Measurements from ENCODE around the gene RBMS2.
"Not testable (repeated sequence)": the region's sequence is repeated elsewhere in the genome, so short reads cannot be mapped to it uniquely, and the experiment has no call there.

RBMS2 gene, protein sequence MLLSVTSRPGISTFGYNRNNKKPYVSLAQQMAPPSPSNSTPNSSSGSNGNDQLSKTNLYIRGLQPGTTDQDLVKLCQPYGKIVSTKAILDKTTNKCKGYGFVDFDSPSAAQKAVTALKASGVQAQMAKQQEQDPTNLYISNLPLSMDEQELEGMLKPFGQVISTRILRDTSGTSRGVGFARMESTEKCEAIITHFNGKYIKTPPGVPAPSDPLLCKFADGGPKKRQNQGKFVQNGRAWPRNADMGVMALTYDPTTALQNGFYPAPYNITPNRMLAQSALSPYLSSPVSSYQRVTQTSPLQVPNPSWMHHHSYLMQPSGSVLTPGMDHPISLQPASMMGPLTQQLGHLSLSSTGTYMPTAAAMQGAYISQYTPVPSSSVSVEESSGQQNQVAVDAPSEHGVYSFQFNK

DNA sequence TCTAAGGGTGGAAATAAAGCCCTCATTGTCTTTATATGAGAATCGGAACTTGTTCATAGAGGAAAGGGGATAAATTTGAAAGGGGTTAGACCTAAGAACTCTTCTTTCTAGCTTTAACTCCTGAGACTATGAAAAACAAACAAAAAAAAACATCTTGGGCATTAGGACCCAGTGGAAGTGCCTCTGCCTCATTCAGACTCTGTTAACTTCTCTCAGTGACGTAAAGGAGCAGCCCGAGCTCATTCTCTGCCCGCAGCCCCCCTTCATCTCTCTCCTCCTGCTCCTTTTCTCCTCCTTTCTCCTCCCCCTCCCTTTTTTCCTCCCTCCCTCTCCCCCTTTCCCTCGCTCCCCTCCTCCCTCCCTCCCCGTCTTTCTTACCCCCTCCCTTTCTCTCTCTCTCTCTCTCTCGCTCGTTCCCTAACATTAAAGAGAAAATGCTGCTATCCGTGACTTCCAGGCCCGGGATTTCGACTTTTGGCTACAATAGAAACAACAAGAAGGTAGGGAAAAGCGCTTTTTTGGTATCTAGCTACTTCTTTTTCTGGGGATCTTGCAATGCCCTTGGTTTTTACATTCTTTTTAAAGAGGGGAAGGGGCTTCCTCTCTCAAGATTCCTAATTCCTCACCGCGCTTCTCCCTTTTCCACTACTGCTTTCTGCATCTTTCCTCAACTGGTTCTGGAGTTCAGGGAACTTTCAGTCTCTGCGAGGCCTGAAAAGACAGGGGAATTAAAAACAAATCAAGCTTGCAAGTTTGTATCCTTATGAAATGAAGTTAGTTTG is at the start of gene RBMS2:
Gene RBMS2 (plus strand): TSS at position 231 of the 782 bp plus-strand sequence. CDS start 204 bp downstream, at position 435.
- no peak for DNase-seq

DNA sequence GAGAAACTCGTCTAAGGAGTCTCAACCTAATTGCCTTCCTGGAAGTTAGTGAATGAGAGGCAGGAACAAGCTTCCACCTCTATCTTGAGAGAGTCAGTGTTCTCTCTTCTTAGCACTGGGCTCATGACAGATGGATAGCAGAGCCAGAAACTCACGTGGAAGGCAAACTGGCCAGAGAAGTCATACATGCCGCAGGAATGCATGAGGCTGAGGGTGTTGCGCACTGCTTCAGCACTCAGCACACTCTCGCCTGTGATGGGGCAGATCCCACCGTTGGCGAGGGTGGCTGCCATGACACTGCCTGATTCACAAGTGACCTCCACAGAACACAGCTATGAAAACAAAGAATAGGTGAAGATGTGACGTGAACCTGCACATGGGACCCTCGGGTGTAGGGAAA is 47.2 kb upstream of the RBMS2 start:
- no peak for DNase-seq

DNA sequence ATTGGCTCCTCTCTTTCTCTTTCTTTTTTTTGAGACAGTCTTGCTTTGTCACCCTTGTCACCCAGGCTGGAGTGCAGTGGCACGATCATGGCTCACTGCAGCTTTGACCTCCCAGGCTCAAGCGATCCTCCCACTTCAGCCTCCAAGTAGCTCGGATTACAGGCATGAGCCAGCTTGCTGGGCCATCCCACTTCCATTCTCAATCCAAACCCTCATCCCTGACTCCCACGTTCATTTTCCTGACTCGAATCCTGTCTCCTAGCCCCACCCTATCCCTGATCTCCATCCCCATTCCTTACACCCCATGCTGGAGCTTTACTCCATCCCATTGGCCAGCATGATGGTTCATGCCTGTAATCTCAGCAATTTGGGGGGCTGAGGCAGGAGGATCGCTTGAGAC is 45.5 kb upstream of the RBMS2 start:
- no peak for DNase-seq

DNA sequence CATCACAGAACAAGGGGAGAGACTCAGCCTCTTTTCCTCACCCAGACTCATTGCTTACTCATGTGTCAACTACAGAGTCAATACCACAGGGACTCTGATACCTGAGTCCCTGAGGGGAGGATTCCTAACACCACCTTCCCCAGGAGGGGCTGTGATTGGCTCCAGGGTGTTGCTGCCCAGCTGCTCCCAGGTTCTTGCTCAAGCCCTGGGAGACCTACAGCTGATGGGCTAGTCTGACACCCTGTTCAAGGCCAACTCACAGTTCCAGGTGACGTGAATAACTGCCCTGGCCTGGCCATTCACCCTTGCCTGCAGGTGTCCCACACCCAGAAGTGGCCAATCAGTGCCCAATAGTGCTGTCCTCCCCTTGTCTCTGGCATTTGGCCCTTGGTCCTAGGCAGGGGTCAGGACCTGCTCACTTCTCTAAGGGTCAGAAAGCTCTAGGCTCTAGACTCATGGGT is 44.6 kb upstream of the RBMS2 start:
- no peak for DNase-seq

DNA sequence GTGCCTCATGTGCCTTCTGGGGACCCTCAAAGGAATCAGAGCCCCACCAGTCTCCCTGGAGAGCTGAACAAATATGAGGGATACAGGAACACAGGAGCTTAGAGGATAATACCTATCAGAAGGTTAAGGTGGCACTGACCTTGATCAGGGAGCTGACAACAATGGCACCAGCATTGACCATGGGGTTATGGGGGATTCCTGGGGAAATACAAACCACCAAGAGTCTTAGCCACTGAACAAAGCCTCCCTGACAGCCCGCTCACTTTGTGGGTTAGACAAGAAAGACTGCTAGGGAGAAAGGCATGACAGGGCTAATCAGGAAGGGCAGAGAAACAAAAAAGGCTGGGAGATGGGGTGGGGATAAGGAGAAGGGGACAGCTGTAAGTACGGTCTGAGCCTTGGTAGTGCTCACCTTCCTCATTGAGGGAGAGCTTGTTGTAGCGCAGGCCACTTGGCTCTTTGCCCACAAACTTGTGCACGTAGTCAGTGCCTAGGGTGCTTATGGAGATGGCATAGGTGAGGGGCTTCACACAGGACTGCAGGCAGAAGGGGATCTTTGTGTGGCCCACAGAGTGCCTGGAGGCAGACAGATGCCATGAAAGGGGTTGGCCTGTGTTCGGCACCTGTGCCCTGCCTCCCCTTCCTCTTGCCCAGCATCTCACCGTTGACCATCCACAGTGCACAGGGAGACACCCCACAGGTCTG is 43.9 kb upstream of the RBMS2 start:
- DNase-seq: no peak

DNA sequence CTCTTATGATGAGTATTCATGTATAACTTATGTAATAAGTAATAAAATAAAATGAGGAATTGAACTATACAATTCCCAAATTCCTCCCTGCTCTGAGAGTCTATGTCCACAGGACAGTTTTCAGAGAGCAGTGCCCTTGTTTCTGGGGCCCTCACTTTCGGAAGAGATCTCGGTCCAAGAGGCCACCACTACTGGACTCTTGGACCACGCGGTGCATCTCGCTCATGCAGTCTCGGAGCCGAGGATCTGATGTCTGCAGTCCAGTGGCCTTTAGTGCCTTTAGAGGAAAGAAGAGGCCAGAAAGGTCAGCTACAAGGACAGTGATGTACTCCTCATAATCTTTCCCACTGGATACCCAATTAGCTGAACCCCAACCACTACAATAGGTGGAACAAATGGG is 42.0 kb upstream of the RBMS2 start:
- DNase-seq: no peak

DNA sequence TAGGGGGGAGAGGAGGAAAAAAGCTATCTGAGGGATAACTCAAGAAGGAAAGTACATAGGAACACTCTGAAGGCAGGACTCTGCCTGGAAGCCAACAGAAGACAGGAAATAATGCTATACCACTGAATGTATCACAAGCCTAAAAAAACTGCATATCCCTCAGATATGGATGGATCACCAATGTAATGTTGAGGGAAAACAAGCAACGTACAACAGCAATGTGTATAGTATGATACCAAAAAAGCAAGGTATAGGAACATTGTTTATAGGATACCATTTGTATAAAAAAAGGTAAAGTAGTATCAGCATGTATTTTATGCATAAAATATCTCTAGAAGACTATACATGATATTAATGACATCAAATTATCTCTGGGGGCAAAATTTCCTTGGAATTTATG is 37.1 kb upstream of the RBMS2 start:
- no peak for DNase-seq

DNA sequence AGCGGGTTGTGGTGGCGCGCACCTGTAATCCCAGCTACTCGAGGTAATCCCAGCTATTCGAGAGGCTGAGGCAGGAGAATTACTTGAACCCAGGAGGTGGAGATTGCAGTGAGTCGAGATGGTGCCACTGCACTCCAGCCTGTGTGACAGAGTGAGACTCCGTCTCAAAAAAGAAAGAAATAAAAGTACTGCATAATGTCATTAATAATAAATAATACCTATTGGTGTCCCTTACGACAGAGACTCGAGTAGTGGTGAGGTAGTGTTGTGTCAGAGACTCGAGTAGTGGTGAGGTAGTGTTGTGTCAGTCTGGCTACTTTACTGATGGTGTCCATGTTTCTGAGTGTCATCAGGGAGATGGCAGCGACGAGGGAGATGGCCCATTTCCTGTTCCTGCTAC is 34.9 kb upstream of the RBMS2 start:
- no peak for DNase-seq

DNA sequence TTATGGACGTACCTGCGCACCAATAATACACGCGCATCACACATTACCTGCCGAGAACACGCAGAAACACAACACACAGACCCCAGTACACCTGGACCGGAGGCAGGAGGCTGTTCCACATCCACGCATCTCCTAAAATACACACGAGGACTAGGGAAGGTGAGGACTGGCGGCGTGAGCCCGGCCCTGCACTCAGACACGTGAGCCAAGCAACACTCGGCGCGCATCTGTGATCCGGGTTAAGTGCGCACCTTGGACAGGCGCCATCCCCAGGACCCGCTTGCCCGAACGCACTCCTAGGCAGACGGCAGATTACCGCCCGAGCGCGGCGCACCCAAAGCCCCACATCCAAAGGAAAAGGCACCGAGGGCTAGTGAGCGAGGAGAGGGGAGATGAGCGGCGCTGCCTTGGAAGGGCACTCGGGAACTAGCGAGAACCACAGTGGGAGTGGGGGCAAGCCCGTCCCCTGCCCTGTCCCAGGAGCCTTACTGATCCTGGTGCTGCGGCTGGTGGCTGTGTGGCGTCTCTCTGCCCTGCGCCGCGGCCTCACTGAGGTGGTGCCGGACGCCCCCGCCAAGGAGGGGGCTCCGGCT is 34.1 kb upstream of the RBMS2 start:
- peak; percentile 18 for DNase-seq

DNA sequence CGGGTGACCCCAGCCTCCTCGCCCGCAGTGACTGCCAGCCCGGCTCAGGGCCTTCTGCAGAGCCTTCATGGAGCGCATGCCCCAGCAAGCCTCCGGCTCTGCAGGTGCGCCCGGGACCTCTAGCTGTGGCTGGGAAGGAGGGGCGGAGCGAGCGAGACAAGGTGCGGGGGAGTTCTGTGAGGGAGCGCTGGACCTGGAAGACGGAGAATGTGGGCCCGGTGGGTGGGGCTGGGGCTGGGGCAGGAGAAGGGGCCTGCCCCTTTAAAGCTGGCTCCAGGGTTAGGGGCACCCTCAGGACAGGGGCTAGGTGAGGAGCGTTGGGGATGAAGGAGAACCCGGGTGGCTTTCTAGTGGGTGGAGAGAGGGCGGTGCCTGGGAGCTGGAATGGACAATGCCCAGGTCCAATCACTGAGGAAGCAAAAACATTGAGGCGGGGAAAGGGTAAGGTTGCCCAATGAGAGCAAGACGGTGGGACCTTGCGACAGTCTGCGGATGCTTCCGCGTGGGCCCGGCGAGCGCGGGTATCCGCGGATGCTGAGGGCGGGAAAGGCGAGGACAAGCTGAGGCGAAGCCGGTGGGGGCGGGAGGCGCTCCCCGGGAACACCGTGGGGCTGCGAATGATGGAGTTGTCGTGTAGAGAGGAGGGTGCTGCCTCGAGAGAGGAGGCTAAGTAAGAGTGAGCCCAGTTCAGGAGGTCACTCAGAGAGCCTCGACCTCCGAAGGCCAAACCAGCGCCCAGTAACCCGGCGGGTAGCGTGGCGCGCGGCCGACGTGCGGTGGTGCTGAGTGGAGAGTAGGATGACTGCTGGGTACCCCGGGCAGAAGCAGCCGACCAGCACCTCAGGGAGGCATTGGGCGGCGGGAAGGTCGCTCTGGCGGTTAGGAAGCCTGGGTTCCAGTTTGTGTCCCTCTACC is 33.3 kb upstream of the RBMS2 start, which contains the start of gene GLS2:
Gene GLS2 (minus strand): TSS at position 121 of the 915 bp plus-strand sequence. CDS start 43 bp downstream, at position 78.
- DNase-seq: peak; percentile 71

DNA sequence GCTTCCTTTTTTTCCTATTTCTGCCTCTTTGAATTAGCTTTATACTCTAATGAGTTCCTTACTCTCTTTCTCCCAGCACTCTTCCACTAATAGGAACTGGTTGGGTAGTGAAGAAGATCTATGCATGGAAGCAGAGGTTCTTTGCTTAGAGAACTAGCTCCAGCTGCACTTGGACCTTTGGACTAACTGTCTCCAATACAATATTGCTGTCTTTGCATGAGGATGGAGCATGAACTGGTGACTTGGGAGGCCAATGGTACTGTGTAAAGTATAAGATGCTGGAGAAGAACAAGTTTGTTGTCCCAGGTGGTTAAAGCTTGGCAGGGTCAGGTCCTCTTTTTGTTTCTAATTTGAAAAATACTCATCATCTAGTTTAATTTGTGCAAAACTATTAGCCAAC is 31.3 kb upstream of the RBMS2 start:
- no peak for DNase-seq

DNA sequence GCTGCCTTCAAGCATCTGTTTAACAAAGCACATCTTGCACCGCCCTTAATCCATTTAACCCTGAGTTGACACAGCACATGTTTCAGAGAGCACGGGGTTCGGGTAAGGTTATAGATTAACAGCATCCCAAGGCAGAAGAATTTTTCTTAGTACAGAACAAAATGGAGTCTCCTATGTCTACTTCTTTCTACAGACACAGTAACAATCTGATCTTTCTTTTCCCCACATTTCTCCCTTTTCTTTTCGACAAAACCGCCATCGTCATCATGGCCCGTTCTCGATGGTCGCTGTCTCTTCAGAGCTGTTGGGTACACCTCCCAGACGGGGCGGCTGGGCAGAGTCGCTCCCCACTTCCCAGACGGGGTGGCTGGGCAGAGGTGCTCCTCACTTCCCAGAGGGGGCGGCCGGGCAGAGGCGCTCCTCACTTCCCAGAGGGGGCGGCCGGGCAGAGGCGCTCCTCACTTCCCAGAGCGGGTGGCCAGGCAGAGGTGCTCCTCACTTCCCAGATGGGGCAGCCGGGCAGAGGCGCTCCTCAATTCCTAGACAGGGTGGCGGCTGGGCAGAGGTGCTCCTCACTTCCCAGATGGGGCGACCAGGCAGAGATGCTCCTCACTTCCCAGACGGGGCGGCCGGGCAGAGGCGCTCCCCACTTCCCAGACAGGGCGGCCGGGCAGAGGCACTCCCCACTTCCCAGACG is 28.1 kb upstream of the RBMS2 start:
- not testable (repeated sequence) for DNase-seq

DNA sequence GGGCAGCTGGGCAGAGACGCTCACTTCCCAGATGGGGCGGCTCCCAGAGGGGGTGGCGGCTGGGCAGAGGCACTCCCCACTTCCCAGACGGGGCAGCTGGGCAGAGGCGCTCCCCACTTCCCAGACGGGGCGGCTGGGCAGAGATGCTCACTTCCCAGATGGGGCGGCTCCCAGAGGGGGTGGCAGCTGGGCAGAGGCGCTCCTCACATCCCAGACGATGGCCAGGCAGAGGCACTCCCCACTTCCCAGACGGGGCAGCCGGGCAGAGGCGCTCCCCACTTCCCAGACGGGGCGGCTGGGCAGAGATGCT is 27.6 kb upstream of the RBMS2 start:
- DNase-seq: not testable (repeated sequence)

DNA sequence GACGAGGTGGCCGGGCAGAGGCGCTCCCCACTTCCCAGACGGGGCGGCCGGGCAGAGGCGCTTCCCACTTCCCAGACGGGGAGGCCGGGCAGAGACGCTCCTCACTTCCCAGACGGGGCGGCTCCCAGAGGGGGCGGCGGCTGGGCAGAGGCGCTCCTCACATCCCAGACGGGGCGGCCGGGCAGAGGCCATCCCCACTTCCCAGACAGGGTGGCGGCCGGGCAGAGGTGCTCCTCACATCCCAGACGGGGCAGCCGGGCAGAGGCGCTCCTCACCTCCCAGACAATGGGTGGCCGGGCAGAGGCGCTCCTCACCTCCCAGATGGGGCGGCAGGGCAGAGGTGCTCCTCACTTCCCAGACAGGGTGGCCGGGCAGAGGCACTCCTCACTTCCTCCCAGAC is 27.1 kb upstream of the RBMS2 start:
- DNase-seq: not testable (repeated sequence)

DNA sequence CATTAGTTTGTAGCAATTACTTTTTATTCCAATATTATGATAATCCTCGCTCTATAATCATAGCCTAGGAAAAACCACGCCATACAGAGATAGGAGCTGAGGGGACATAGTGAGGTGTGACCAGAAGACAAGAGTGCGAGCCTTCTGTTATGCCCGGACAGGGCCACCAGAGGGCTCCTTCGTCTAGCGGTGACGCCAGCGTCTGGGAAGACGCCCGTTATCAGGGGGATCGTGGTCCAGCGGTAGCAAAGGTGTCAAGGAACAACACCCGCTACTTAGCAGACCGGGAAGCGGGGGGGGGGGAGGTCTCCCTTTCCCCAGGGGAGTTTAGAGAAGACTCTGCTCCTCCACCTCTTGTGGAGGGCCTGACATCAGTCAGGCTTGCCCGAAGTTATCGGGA is 24.9 kb upstream of the RBMS2 start:
- DNase-seq: peak; percentile 38

DNA sequence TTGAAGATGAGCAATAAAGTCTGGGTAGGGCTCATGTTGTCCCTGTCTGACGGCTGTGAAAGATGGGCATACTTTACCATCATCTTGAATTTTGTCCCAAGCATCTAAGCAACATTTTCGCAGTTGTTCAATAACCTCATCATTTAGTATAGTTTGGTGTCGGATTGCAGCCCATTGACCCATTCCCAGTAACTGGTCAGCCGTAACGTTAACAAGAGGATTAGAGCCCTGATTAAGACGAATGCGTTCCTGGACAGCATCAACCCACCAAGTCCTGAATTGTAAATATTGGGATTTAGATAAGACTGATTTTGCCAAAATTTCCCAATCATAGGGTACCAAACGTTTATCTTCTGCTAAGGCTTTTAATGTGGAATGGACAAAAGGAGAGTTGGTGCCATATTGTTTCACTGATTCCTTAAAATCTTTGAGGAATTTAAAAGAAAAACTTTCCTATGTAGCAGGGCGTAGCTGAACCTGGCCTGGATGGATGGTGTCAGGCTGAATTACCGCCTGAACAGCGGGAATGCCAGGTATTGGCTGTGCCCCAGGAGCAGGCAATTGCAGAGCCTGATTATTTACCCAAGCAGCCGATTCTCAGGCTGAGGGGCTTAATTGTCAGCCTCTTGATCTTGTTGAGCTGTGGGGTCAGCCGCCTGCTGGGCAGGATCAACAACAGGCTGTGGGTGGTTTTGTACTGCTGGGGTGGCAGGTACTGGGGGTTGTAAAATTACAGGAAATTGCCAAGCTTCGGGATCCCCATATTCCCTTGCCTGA is 23.3 kb upstream of the RBMS2 start:
- not testable (repeated sequence) for DNase-seq

DNA sequence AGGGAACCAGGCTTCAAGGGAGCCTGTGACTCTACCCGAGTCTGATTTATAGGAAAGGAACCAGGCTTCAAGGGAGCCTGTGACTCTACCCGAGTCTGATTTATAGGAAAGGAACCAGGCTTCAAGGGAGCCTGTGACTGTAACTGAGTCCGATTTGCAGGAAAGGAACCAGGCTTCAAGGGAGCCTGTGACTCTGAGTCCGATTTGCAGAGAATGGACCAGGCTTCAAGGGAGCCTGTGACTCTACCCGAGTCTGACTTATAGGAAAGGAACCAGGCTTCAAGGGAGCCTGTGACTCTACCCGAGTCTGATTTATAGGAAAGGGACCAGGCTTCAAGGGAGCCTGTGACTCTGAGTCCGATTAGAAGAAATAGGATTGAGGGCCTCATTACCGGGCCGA is 22.2 kb upstream of the RBMS2 start:
- DNase-seq: not testable (repeated sequence)

DNA sequence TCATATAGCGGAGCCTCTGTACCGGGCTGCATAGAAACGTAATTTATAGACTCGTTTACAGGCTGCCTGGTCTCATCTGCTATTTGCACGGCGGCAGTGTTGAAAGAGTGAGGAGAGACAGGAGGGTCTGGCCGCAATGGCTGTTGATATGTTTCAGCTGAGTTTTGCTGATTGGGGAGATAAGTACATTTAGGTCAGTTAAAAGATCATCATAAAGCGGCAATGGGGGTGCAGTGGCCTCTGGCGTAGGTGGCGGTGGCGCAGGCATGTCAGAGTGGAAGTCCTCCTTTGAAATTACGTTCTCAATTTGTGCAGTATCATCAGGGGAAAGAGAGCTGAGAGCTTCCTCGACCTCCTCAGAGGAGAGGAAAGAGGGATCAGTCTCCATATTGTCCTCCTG is 21.7 kb upstream of the RBMS2 start:
- not testable (repeated sequence) for DNase-seq

DNA sequence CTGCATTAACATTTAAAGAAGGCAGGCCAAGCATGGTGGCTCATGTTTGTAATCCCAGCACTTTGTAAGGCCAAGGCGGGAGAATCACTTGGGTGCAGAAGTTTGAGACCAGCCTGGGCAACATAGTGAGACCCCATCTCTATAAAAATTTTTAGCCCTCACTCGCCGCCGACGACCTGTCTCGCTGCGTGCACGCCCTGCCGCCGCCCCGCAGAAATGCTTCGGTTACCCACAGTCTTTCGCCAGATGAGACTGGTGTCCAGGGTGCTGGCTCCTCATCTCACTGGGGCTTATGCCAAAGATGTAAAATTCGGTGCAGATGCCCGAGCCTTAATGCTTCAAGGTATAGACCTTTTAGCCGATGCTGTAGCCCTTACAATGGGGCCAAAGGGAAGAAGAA is 10.8 kb upstream of the RBMS2 start:
- no peak for DNase-seq

DNA sequence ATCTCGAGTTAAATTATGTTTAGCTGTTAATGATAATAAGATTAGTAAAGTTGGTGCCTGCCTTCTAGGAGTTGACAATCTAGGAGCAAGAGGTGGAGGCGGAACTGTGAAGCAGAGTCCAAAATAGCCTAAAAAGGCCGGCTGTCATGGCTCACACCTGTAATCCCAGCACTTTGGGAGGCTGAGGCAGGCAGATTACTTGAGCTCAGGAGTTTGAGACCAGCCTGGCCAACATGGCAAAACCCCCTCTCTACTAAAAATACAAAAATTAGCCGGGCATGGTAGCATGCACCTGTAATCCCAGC is 7.7 kb upstream of the RBMS2 start:
- DNase-seq: not testable (repeated sequence)

DNA sequence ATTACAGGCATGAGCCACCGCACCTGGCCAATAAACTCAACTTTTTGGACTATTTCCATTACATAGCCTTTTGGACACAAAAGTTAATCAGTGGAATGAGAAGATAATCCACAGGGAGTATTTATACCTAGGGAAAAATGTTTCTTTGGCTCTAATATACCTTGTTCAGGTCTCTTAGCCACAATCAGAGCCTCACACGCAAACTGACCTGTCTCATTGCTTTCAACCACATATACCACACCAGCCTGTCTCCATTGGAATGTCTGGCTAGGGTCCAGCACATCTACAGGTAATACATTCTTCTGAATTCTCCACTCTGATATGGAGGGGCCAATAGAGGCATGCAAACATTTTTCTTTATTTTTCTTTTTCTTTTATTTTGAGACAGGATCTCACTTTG is 3.8 kb upstream of the RBMS2 start:
- no peak for DNase-seq
